Mesenteric fat pad (tissue), 1 donor: ENCODE data around the gene CLN3. TPM values are rescaled to one million over a fixed set of nuclear protein-coding genes. Genes with fewer than 3 reads are reported as not detected.
"Not testable (repeated sequence)": the region's sequence is repeated elsewhere in the genome, so short reads cannot be mapped to it uniquely, and the experiment has no call there.

ENCODE experiments used
- DNase-seq: peaks from one replicate; pipeline ENCODE4 v3.0.0-alpha.2; 2020; ENCODE audit warnings: low spot score
- total RNA-seq: library from RNA; stranded (reverse); fragmentation: NEBNext Ultra II Directional; extraction: Animal tissue kit (Norgen Biotek cat#: 25700); gene quantifications from one replicate; pipeline ENCODE4 v1.2.1, GENCODE V29; 2021
- donor health status: DM: yes; HTN: yes; CAD: no.

CLN3 gene
- total RNA-seq, 1 donor from 2014 or later, result 25.2 TPM

DNA sequence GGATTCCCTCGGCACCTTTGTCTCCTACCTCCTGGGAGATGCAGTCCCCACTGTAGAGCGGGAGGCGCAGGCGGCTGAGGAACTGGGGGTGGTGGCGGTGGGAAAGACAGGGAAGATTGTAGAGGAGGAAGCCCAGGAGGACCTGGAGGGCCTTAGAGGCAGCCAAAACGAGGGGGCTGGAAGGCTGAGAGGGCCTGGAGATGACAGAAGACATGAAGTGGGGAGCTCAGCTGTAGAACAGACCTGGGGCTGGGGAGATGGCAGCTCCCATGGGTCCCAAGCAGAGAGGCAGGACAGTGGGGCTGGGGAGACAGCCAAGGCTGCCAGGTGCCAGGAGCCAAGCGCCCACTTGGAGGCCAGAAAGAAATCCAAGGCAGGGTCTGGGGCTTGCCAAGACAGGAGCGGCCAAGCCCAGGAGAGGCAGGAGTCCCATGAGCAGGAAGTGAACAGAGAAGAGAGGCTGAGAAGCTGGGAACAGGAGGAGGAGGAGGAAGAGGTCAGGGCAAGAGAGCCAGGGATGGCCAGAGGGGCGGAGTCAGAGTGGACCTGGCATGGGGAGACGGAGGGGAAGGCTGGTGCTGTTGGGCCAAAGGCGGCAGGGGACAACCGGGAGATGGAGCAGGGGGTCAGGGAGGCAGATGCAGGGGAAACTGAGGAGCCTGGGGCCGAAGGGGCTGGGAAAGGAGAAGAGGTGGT, 3.4 kb upstream of the CLN3 start:
- DNase-seq, result no peak

DNA sequence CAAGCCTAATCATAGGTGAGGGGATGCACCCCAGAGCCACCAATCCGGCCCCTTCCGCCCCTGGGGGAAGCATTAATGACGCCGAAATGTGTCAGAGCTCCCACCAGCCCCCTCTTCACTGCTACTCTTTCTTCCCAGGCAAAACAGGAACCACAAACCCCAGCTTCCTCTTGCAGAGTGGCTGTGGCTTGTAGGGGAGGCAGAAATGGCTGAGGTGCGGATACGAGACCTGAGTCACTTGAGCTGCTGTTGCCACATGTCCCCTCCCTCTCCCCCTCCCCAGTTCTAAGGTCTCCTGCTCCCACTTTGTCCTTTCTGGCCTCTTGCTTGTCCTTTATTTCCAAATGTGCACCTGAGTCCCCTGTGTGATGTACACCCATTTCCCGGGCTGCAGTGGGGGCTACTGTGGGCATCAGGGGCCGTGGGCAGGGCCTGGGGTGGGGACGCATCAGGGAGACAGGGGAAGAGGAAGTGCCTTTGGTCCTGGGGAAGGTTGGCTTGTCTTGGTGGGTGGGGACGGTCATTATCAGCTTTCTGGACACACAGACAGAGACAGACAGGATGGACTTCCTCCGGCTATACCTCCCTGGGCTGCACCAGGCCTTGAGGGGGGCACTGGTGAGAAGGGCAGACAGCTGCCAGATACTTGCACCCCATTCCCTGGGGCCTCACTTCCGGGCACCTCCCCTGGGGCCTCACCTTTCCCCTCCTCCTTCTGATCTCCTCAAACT, 2.4 kb upstream of the CLN3 start, which contains the start of gene APOBR:
APOBR (plus strand) TSS at position 523 of the 731 bp plus-strand sequence; CDS start at position 562, 39 bp downstream.
- DNase-seq, result no peak

DNA sequence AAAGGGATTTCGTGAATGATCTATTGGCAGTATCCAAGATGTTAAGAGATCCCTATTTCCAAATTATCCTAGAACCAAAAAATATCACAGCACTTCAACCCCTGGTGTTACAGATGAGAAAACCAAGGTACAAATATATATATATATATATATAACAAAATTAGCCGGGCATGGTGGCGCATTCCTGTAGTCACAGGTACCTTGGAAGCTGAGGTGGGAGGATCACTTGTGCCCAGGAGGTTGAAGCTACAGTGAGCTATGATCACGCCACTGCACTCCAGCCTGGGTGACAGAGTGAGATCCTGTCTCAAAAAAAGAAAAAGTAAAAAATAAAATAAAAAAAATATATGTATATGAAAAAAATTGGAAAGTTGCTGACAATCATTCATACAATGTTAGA, 637 bp upstream of the CLN3 start:
- no peak for DNase-seq

DNA sequence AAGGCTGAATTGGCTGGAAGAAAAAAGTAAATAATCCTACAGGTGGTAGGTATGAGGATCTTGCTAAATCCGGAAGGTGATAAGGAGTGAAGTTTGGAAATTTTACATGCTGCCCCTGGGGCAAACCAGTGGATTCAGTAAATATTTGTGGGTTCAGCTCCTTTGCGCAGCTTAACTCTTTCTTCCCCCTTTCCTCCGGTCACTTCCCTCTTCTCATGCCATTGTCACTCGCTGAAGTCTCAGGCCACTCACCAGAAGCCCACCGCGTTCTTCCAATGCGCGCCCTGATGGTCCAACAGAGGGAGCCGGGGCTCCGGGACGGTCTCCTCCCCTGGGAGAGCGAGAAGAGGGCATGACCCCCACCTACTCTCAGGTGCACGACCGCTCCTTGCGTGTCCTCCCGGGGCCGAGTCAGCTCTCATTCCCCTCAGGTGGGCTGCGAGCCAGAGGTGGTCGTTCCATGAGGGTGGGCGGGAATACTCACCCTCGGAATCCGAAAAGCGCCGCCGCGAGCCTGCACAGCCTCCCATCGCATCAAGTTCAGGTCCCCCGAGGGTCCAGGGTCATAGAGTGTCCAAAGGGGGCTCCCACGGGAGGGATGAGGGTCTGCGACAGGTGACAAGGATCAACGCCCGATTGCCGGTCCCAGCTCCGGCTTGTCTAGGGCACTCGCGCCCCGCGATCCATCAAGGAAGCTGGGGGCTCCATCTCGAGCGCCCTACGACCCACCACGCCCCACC, 474 bp downstream of the CLN3 start:
- no peak for DNase-seq

DNA sequence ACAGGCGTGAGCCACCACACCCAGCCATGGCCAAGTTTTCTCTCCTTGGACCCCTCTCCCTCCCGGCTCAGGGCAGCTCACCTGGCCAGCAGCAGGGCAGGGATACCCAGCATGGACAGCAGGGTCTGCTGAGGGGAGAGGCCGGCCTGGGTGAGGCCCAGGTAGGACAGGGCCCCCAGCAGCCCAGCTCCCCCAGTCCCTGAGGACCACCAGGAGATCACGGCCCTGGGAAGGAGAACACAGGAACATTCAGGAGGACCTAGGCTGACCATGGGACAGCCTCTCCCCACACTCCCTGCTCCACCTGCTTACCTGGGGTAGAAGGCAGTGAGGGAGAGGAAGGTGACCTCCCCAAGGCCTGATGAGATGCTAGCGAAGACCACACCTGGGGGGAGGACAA, 5.6 kb downstream of the CLN3 start:
- no peak for DNase-seq

DNA sequence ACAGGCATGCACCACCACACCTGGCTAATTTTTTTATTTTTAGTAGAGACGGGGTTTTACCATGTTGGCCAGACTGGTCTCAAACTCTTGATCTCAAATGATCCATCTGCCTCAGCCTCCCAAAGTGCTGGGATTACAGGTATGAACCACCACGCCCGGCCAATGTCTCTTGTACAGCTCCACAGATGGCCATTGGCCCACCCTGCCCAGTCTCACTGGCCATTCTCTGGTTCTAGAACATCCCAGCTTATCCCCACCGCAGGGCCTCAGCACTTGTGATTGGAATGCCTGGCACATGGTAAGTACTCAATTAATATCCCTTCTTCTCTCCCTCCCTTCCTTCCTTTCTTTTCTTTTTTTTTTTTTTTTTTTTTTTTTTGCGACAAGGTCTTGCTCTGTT, 8.5 kb downstream of the CLN3 start:
- DNase-seq, result not testable (repeated sequence)

DNA sequence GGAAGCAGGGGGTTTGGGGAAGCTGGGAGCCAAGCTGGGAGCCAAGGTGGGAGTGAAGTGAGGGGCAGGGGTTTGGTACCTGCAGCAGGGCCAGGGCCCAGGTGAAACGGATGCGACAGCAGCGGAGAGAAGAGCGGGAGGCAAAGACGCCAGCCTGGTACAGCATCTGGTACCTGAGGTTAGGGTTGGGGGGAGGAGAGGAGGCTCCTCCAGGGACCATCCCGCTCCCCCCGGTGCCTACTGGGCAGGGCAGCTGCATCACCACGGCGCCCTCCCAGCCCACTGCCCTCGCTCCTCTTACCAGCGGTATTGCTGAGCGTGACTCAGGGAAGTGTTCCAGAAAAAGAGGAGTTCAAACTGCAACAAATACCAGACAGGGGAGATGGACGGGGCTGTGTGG, 9.8 kb downstream of the CLN3 start:
- no peak for DNase-seq

DNA sequence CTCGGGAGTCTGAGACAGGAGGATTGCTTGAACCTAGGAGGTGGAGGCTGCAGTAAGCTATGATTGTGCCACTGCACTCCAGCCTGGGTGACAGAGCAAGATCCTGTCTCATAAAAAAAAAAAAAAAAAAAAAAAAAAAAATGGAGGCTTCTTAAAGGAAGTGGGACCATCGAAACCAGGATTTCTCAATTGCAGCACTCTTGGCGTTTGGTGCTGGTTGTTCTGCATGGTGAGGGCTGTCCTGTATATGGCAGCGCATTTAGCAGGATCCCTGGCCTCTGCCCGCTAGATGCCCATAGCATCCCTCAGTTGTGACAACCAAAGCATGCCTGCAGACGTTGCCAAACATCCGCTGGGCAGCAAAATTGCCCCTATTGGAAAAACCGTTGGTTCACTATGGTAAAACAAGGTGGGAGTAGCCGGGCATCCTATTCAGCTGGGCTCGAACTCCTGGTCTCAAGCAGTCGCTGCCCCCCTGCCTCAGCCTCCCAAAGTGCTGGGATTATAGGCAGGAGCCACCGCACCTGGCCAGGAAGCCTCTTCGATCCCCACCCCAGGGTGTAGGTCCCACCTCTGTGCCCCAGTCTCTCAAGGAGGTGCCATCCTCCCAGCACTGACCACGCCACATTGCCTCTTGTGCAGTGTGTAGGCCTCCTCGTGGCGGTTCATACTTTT, 13.2 kb downstream of the CLN3 start:
- peak; percentile 59 for DNase-seq

DNA sequence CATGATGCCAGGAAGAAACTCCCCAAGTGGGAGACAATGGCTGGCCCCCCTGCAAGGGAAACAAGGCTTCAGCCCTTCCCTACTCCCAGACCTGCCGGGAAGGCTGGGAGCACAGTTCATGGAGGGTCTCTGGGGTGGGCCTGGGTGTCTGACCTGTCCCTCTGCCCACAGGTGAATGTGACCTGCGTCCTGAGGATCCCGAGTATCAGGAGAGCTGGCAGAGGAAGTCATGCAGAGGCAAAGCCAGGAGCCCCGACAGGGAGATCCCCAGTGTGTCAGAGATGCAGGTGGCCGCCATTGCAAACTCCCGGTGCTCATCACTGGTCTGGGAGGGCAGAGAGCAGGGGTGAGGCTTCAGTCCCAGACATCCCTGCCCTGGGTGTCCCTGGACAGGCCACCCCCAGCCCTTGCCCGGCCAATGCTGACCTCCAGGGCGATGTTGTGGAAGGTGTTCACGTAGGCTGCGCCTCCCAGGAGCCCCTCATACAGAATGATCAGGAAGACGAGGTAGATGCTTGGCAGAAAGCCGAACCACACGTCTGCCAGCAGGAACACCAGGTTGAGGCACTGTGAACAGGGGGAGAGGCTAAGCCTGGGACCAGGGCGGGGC, 14.5 kb downstream of the CLN3 start:
- peak; percentile 86 for DNase-seq

DNA sequence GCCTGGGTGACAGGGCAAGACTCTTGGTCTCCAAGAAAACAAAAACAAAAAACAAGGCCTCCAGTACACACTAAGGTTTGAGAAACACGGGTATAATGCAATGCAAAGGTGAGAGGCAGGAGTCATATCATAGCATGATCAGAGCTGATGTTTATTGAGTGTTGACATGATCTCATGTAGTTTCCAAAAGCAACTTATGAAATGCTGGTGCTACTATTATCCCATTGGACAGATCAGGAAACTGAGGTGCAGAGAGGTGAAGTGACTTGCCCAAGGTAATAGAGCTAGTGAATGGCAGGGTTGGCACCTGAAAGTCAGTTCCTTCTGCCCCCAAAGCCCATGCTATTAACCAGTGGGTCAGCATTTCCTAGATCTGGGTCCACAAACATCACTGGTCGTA, 16.7 kb downstream of the CLN3 start:
- no peak for DNase-seq

DNA sequence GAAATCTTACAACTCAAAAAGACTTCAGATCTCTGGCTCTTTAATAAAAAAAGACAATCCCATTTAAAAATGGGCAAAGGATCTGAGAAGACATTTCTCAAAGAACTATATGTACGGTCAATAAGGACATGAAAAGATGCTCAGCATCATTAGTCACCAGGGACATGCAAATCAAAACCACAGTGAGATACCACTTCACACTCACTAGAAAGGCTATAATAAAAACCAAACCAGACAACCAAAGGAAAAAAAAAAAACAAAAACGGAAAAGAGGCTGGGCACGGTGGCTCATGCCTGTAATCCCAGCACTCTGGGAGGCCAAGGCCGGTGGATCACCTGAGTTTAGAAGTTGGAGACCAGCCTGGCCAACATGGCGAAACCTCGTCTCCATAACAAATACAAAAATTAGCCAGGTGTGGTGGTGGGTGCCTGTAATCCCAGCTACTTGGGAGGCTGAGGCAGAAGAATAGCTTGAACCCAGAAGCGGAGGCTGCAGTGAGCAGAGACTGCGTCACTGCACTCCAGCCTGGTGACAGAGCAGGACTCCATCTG, 18.1 kb downstream of the CLN3 start:
- DNase-seq, result peak; percentile 53

DNA sequence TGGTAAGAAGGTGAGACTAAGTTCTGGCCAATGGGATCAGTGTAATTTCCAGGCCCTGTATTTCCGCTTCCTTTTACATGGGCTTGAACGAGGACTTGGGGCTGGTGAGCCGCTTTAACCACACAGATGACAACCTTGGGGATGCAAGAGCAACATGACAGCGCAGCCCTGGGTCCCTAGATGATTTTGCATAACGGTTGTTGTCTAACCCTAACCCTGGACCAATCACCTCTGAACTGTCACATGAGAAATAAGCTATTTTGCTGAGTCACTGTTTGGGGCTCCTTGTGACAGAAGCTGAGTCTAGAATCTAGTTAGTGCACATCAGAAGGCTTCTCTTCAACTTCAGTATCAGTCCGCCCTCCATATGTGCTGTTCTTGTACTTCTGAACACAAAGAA, 44.8 kb downstream of the CLN3 start:
- DNase-seq, result not testable (repeated sequence)

DNA sequence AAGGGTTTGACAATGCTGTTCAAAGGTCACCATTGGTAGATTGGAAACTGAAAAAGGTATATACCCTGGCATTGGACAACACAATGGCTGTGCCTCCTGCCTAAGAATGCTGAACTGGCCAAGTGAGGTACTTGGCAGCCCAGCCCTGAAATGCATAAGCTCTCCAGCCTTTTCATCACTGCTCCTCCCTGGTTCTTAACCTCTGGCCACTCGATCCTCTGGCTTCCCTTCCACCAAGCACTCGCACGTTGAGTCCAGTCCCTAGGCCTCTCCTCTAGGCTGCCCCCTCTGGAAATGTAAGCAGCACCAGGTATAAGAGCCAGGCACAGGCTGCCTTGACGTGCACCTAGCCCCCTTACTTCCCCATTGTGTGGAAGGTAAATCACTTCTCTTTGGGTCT, 45.5 kb downstream of the CLN3 start:
- DNase-seq, result not testable (repeated sequence)

DNA sequence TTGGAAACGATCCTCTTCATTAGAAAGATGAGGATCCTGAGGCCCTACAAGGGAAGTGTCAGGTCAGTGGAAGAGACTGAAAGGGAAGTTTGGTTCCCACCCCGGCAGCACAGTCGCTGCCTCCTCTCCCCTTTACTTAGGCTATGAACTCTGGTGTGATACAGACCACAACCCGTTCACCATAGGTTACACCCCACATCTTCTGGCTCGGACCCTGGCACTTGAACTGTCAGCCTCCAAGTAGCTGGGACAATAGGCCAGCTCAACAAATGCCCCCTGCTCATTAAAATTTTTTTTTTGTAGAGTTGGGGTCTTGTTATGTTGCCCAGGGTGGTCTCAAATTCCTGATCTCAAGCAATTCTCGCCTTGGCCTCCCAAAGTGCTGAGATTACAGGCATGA, 47.9 kb downstream of the CLN3 start:
- peak; percentile 86 for DNase-seq

DNA sequence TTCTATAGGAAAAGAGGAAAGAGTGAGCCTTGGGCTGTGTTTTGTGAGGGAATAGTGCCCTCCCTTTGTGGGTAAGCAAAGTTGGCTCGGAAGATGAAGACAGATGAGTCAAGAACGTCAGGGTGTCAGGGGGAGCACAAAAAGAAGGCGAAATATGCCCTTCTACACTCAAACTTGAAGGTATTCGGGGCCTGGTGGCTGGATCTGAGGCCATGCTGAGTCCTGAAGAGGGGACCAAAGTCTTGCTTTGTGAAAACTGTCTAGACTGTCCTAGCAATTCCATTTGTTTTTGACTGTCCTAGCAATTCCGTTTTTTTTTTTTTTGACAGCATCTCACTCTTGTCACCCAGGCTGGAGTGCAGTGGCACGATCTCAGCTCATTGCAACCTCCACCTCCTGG, 53.0 kb downstream of the CLN3 start:
- peak; percentile 30 for DNase-seq

DNA sequence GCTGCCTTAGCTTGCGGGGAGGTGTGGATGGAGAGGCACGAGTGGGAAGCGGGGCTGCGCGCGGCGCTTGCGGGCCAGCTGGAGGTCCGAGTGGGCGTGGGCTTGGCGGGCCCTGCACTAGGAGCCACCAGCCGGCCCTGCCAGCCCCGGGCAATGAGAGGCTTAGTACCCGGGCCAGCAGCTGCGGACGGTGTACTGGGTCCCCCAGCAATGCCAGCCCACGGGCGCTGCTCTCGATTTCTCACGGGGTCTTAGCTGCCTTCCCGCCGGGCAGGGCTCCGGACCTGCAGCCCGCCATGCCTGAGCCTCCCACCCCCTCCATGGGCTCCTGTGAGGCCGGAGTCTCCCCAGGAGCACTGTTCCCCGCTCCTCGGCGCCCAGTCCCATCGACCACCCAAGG, 56.5 kb downstream of the CLN3 start:
- peak; percentile 83 for DNase-seq

Other genes with a start within 250 kb of the CLN3 start
- gene SBK1, start 199.5 kb downstream of the CLN3 start, total RNA-seq, result not detected
- 4.7 TPM for gene NPIPB6, start 128.6 kb downstream of the CLN3 start, total RNA-seq
- 88.7 TPM for gene EIF3CL, start 88.2 kb downstream of the CLN3 start, total RNA-seq
- gene NPIPB7, start 19.7 kb downstream of the CLN3 start, total RNA-seq, result not detected
- 4.1 TPM for gene APOBR, start 2.6 kb upstream of the CLN3 start, total RNA-seq
- gene IL27, start 14.8 kb upstream of the CLN3 start, total RNA-seq, result not detected
- 116 TPM for gene NUPR1, start 46.9 kb upstream of the CLN3 start, total RNA-seq
- gene SGF29, start 61.8 kb upstream of the CLN3 start, total RNA-seq, result 16.6 TPM
- gene SULT1A2, start 105.0 kb upstream of the CLN3 start, total RNA-seq, result 2.5 TPM
- gene SULT1A1, start 118.0 kb upstream of the CLN3 start, total RNA-seq, result 36.2 TPM
- 1.9 TPM for gene NPIPB8, start 146.0 kb upstream of the CLN3 start, total RNA-seq
- gene EIF3C, start 219.4 kb upstream of the CLN3 start, total RNA-seq, result 494 TPM